SKM-1 treated with dmso at 0.1 percent for 144 hours (cell line): Measurements from ENCODE around the gene CD81.

Experiments
- DNase-seq: peaks from one replicate; lab custom pipeline; 2025; ENCODE audit not compliant: unreplicated experiment; lab: John Stamatoyannopoulos, UW

The CD81 gene

GRCh38 chr11:2418693-2419360, 41.7 kb downstream of the CD81 start:
- DNase-seq: no peak

- DNase-seq: peak; percentile 66
Measured at GRCh38 chr11:2419638-2420501, 42.8 kb downstream of the CD81 start.

- peak; percentile 62 for DNase-seq
Measured at GRCh38 chr11:2420502-2421225, 43.6 kb downstream of the CD81 start.

- no peak for DNase-seq
Measured at GRCh38 chr11:2421226-2421994, 44.3 kb downstream of the CD81 start.

GRCh38 chr11:2421996-2422395, 44.9 kb downstream of the CD81 start:
- DNase-seq: no peak

GRCh38 chr11:2422461-2423156, 45.5 kb downstream of the CD81 start:
- DNase-seq: no peak

GRCh38 chr11:2423157-2424025, 46.3 kb downstream of the CD81 start:
- DNase-seq: no peak

- DNase-seq: peak; percentile 14
Measured at GRCh38 chr11:2424811-2425495, 47.8 kb downstream of the CD81 start.

GRCh38 chr11:2425506-2425905, 48.4 kb downstream of the CD81 start:
- DNase-seq: no peak

- no peak for DNase-seq
Measured at GRCh38 chr11:2426221-2426620, 49.1 kb downstream of the CD81 start.

- DNase-seq: no peak
Measured at GRCh38 chr11:2426826-2427521, 49.9 kb downstream of the CD81 start.

- no peak for DNase-seq
Measured at GRCh38 chr11:2427721-2428321, 50.7 kb downstream of the CD81 start.

- DNase-seq: peak; percentile 56
Measured at GRCh38 chr11:2428322-2428795, 51.2 kb downstream of the CD81 start.

- DNase-seq: no peak
Measured at GRCh38 chr11:2431395-2431794, 54.3 kb downstream of the CD81 start.

GRCh38 chr11:2432171-2432621, 55.1 kb downstream of the CD81 start:
- DNase-seq: no peak

- DNase-seq: no peak
Measured at GRCh38 chr11:2432628-2433071, 55.5 kb downstream of the CD81 start.

GRCh38 chr11:2433106-2433925, 56.2 kb downstream of the CD81 start:
- no peak for DNase-seq
